AG04449 (cell line): ENCODE results near the gene RCN2.

Source experiments
- CTCF ChIA-PET: fragments of 350-600 bp; formaldehyde crosslinking; extraction: SDS; loops from one replicate; lab custom pipeline; 2021; ENCODE audit warnings: antibody characterized with exemption; lab: Yijun Ruan, JAX
- POLR2A ChIA-PET: fragments of 400-600, 350-600 bp; formaldehyde crosslinking; extraction: SDS; loops from one replicate; lab custom pipeline; 2020; ENCODE audit warnings: antibody characterized with exemption, inconsistent platforms; lab: Yijun Ruan, JAX
- DNase-seq: peaks from one replicate; pipeline ENCODE4 v3.0.0-alpha.2; 2010; ENCODE audit warnings: low read depth, low spot score
- H3K4me3 ChIP-seq: 2 replicates; pipeline ENCODE4 v1.5.1; 2011; ENCODE audit warnings: low read depth, mild to moderate bottlenecking, control low read depth, low read length
- TF ChIP-seq, protein P1 (sequence below): IDR thresholded peaks from one replicate; pipeline ENCODE4 v1.5.1; 2011; ENCODE audit warnings: mild to moderate bottlenecking, moderate library complexity, low read length, control low read depth, inconsistent platforms; ENCODE audit not compliant: insufficient read depth; ENCODE audit errors: missing control alignments

RCN2 gene

DNA sequence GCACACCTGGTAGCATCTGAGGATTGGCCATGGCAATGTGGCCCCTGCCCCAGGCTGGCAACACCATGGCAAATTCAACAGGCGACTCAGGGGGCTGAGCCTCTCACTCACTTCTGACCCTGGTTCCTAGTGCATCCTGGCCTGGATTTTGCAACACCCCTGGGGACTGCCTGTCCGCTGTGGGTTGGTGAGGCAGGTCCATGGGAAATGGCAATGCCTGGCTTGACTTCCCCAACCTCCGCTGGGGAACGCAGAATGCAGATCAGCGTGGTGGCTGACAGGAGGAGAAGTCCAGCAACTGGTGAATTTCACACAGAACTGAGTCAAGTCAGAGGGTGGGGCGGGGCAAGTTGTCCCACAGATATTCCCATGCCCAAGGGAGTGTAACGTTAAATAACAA, 59.5 kb downstream of the RCN2 start:
- POLR2A ChIA-PET, result no interaction called here
- no peak for DNase-seq
- TF ChIP-seq, protein P1, sequence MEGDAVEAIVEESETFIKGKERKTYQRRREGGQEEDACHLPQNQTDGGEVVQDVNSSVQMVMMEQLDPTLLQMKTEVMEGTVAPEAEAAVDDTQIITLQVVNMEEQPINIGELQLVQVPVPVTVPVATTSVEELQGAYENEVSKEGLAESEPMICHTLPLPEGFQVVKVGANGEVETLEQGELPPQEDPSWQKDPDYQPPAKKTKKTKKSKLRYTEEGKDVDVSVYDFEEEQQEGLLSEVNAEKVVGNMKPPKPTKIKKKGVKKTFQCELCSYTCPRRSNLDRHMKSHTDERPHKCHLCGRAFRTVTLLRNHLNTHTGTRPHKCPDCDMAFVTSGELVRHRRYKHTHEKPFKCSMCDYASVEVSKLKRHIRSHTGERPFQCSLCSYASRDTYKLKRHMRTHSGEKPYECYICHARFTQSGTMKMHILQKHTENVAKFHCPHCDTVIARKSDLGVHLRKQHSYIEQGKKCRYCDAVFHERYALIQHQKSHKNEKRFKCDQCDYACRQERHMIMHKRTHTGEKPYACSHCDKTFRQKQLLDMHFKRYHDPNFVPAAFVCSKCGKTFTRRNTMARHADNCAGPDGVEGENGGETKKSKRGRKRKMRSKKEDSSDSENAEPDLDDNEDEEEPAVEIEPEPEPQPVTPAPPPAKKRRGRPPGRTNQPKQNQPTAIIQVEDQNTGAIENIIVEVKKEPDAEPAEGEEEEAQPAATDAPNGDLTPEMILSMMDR, result no peak
- no peak overlapping the region for H3K4me3 ChIP-seq
- CTCF ChIA-PET, result no interaction called here

DNA sequence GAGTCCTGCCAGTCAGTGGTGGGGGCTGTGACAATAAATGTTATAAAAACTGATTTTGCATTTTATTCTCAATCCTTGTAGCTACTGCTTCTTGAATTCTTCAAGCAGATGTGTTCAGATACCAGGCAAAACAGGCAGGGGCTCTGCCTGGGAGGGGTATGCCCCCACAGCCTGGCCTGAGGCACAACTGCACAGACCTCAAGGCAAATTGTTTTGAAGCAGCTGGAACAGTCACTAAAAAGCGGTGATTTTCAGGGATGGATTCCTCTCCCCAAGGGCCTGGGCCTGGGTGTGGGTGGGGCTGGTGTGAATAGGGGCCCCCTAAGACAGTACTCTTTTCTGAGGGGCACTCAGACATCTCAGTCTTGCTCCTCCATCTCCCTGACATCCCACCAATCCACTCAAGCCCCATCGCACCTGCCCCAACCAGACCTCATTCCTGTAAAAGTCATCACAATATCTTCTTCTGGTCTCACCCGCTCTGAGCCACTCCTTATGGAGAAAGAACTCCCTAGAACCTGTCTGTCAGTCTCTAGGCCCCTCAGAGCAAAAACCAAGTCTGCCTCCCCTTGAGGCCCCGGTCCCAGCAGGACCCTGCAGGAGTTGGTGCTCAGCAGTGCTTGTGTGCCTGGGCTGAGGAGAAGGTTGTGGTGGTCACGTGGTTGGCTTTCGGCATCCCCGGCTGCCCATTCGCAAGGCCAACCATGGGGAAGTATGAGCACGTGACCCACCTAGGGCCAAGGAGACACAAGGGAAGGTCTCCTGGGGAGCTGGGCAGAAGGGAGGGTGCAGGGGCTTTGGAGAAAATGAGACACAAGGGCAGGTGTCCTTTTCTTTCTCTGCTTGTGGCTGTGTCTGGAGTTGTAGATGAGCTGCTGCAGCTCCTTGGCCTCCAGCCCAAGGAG, 60.4 kb downstream of the RCN2 start:
- no peak overlapping the region for H3K4me3 ChIP-seq
- TF ChIP-seq, protein P1, result no peak
- DNase-seq, result no peak
- CTCF ChIA-PET, result no interaction called here
- POLR2A ChIA-PET, result no interaction called here

DNA sequence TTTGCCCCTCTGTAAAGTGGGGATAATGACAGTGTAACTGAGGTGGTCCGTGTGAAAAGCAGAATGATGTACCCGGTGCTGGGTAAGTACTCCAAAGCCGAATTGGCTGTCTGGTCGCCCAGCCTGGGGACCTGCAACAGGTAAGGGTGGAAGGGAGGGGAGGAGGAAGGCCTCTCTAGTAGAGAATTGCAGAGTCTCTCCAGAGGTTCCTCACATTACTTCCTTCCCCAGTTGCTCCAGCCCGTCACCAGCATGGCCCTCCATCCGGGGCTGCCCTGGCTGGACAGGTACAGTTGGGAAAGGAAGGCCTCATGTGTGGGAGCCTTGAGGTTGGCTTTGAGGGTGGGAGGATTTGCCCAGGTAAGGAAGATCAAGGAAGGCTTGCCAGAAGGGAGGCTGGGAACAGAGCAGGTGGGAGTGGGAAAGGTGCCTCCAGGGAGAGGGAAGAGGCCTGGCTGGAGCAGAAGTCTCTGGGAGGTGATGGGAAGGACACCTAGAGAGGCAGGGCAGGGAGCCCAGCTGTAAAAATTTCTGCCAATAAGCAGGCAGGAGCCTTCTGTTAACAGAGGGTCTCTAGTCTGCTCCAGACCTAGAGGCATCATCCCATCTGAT, 61.7 kb downstream of the RCN2 start:
- H3K4me3 ChIP-seq, result no peak overlapping the region
- ChIA-PET CTCF (no interaction called here), POLR2A (no interaction called here)
- no peak for DNase-seq
- TF ChIP-seq, protein P1, result no peak

- CTCF ChIA-PET, result no interaction called here
- DNase-seq, result no peak
- POLR2A ChIA-PET, result no interaction called here
Measured at GRCh38 chr15:76994001-76994400, 62.5 kb downstream of the RCN2 start.

DNA sequence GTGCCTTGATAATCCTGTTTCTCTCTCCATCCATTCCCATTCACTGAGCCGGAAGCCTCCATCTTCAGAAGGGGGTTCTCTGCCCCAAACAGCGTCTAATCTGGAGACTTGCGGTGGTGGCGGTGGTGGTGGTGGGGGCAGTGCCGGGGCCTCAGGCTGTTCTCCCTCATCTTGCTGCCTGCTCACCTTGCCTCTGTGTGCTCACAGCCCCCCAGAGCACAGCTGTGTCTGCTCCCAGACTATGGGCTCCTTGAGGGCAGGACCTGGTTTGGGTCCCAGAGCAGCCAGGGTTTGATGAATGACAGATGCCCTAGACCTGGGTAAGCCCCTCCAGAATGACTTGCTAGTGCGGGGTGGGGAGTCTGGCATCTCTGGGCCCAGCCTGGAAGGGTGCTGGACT, 62.9 kb downstream of the RCN2 start:
- TF ChIP-seq, protein P1, result no peak
- POLR2A ChIA-PET, result no interaction called here
- DNase-seq, result no peak
- H3K4me3 ChIP-seq, result no peak overlapping the region
- CTCF ChIA-PET, result no interaction called here

More at GRCh38 chr15:76994001-76994400, 62.5 kb downstream of the RCN2 start:
- TF ChIP-seq, protein P1, result no peak
- H3K4me3 ChIP-seq, result no peak overlapping the region
